NCI-H2171 (cell line): ENCODE data around the gene F10.

ENCODE experiments used
- DNase-seq: peaks from one replicate; lab custom pipeline; 2025; lab: John Stamatoyannopoulos, UW

Gene F10

DNA sequence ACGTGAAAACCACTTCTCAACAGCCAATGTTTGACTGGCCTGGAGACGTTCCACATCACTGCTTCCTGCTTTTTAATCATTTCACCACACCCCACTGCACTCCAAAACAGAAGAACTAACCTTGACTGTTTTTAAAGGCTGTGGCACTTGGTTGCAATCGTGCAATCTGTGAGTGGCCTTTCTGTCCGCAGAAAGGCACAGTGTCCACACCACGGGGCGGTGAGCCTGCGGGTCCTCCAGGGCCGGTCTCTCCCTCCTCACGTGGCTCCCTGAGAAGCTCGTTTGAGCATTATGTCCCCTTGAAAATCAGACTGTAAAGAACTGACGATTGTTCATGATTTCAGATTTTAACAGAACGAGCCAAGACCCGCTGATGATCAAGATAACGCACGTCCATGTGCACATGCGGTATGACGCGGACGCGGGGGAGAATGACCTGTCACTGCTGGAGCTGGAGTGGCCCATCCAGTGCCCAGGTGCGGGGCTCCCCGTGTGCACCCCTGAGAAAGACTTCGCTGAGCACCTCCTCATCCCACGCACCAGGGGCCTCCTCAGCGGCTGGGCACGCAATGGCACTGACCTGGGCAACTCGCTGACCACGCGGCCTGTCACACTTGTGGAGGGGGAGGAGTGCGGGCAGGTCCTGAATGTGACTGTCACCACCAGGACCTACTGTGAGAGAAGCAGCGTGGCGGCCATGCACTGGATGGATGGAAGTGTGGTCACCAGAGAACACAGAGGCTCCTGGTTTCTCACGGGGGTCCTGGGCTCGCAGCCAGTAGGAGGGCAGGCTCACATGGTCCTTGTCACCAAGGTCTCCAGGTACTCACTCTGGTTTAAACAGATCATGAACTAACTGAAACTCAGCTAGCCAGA lies 48.9 kb downstream of the F10 start:
- no peak for DNase-seq

DNA sequence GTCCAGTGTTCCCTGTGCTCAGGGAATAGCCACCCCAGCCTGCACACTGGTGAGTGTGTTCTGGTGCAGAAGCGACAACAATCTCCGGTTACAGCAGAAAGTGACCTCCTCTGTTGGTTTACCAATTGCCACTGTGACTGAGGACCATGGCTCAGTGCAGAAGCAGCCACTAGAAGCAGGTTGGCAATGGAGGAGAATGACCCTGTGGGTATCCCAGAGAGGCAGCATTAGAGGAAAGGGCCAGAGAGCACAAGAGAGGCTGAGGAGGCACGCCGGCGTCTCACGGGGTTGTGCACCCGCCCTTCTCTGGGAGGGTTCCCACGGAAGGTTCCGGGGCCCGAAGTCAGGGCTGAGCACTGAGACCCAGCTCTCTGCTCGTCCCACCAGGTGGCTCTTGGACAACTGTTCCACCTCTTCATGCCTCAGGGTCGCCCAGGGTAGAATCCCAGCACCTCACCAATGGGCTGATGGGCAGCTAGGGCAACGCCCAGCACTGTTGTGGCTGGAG lies 49.9 kb downstream of the F10 start:
- no peak for DNase-seq

DNA sequence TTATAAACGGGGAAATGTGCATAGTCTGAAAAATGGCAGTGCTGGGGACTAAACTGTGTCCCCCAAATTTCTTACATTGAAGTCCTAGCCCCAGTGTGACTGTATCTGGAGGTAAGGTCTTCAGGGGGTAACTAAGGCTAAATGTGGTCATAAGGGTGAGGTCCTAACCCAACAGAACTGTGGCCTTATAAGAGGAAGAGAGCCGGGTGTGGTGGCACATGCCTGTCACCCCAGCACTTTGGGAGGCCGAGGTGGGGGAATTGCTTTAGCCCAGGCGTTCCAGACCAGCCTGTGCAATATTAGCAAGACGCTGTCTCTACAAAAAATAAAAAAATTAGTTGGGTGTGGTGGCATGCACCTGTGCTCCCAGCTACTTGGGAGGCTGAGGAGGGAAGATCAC lies 53.7 kb downstream of the F10 start:
- no peak for DNase-seq

- no peak for DNase-seq
Observed at GRCh38 chr13:113176822-113177221, 54.2 kb downstream of the F10 start.

DNA sequence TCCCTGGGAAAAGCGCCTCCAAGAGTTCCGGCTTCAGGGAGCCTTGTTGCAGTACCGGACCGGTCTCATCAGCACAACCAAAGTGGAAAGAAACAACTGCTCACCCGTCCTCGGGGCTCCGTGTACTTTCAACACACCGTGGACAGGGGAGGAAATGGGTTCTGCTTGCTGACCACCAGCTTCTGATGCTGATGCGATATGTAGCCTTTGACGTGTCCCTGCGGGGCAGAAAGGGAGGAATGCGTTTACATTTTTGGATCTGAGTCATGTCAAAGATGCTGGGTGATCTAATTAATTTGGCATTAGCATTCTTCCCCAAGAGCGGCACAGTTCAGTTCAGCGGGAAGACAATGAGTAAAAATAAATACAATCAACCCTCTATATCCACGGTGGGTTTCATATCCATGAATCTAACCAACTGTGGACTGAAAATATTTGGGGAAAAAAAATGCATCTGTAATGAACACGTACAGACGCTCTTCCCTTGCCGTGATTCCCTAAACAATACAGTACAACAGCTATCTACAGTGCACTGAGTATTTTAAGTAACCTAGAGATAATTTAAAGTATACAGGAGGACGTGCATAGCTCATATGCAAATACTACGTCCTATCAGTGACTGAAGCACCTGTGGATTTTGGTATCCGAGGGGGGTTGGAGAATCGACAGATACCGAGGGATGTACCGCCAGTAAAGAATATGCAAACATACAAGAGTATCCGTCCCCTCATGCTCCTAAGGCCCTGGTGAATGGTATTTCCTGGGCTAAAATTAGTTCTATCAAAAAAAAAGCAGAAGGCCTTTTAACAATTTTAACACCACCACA lies 55.7 kb downstream of the F10 start:
- DNase-seq = no peak

- DNase-seq = no peak
Observed at GRCh38 chr13:113178896-113179167, 56.2 kb downstream of the F10 start.

- no peak for DNase-seq
Observed at GRCh38 chr13:113179374-113180230, 57.0 kb downstream of the F10 start.

DNA sequence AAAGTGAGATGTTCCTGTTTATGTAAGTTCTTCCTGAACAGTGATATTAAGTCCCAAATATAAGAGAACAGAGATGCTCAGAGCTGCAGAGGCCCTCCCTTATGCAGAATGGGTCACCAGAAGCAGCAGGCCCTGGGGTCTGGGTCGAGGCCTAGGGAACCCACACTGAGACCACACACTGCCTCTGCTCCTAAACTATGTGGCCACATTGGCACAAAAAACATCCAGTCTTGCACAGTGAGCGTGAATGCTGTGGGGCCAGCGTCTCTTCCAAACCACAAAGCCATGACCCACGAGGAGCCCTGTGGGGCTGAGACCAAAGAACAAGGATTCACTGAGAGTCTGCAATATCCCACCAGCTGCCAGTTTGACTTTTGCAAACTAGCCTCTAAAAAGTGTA lies 59.4 kb downstream of the F10 start:
- DNase-seq = no peak

GRCh38 chr13:113183450-113184129 lies 61.0 kb downstream of the F10 start:
- no peak for DNase-seq

- DNase-seq = no peak
Observed at GRCh38 chr13:113184568-113185440, 62.2 kb downstream of the F10 start.

GRCh38 chr13:113186061-113186900 lies 63.7 kb downstream of the F10 start:
- no peak for DNase-seq

DNA sequence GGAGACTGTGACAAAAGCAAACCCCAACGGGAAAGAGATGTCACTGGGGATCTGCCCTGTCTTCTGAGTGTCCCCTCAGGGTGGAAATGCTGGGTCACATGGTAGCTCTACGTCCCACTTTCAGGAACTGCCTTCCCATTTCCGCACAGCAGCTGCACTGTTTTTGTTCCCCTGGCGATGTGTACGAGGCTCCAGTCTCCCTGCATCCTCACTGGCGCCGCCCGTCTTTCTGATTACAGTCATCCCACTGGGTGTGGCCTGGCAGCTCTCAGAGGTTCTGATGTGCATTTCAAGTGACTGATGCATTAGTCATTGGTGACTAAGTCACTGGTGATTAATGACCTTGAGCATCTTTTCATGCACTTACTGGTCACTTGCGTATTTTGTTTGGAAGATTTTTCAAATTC lies 64.7 kb downstream of the F10 start:
- no peak for DNase-seq

DNA sequence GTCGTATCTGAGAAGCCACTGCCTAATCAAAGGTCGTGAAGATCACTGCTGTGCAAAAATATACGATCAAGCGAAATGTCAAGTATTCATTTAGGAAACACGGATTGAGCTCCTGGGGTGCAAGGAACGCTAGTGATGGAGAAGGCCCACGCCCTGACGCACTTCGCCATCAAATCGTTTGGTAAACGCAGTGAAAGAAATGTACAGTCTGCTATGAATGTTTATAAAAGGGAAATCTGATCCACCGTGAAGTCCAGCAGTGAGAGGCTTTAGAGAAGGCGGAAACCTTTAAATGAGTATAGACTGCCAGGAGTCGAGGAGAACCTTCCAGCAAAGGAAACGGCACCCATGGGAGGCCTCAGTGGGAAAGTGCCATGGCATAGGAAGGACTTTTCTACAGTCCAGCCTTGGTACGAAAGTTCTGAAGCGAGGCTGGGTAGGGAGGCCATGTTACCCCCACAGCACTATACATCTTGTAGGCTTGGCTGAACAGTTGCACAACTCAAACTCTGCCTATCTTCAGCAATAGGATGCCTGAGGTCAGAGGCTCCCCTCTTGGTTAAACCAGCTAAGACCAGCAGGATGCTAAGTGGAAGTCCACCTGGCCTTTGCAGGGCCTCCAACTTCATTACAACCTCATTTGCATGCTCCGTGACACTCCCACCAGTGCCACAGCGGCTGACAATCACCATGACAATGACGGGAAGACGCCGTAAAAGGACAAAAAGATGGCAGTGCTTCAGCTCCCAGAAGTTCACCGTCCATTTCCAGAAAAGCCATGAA lies 65.5 kb downstream of the F10 start:
- no peak for DNase-seq

- no peak for DNase-seq
Observed at GRCh38 chr13:113190181-113190580, 67.6 kb downstream of the F10 start.

- no peak for DNase-seq
Observed at GRCh38 chr13:113192279-113192678, 69.7 kb downstream of the F10 start.

GRCh38 chr13:113192902-113193301 lies 70.3 kb downstream of the F10 start:
- no peak for DNase-seq

DNA sequence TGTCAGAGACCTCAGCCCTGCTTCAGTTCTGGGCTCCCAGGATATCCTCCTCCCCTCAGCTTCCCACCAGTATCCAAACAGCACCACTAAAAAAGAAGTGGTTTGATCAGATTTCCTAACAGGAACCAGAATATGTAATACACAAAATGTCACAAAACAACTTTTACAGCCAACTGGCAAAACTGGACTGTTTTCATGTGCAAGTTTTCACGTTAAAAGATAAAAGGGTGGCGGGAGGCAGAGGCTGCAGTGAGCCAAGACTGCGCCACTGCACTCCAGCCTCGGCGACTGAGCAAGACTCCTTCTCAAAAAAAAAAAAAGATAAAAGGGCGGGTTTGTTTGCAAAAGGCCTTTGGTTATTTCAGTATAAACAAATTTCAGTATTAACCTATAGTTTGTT lies 72.8 kb downstream of the F10 start:
- DNase-seq = no peak

- DNase-seq = no peak
Observed at GRCh38 chr13:113196970-113197737, 74.6 kb downstream of the F10 start.
